ENCODE measurements around the gene CRTC3. TPM values are rescaled to one million over a fixed set of nuclear protein-coding genes. Genes with fewer than 3 reads are reported as not detected.

CRTC3 gene
- total RNA-seq, 1 donor from 2014 or later: 49.0 TPM

DNA sequence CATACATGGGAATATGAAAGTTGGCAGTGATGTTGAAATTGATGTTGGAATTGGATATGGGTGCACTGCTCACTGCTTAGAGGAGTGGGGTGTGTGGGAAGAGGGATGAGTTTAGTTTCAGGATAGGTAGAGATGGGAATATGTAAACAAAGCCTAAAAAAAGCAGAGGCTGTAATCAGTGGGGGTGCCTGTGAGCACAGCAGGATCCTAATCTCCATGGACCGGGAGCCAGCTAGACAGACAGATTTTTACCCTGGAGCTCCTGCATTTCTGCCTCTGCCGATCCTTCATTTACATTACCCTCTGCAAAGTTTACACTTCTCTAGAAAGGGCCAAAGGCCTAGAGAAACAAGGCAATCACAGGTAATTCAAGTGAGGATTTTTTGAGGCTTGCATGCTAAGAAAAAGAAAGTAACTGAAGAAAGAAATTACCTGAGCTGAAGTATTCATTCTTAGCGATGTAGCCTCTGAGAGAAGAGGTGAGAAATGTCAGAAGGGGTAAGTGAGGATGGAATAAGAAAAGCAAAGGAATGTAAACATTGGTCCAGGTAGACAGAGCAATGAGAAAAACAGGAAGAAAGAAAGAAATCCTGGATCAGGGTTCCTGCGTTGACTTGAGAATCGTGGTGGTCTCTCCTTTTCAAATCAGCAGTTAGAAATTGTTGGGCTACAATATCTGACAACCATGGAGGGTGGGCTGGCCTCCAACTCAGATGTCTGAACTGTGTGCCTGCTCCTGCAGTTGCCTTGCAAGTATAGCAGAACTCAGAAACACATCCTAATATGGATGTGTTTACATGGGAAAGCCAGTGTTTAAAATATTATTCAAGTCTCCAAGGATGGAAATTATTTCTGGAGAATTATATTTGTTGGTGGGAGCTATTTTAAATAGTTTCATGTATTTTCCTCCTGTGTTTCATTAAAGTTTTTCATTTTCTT is 79.8 kb downstream of the CRTC3 start:
- Histone ChIP-seq H3K9me3 (no peaks in the 10 kb centered on the region), H3K36me3 (peaks cover 45% of the 10 kb centered on the region), H3K4me3 (no peak overlapping the region), H3K27me3 (no peaks in the 10 kb centered on the region), H3K4me1 (peaks cover 10% of the 10 kb centered on the region), H3K27ac (no peak overlapping the region)
- ATAC-seq (no peak), DNase-seq (no peak)
- intact Hi-C loops (cut with DNase I): no loop called here
- TF ChIP-seq, protein P1, sequence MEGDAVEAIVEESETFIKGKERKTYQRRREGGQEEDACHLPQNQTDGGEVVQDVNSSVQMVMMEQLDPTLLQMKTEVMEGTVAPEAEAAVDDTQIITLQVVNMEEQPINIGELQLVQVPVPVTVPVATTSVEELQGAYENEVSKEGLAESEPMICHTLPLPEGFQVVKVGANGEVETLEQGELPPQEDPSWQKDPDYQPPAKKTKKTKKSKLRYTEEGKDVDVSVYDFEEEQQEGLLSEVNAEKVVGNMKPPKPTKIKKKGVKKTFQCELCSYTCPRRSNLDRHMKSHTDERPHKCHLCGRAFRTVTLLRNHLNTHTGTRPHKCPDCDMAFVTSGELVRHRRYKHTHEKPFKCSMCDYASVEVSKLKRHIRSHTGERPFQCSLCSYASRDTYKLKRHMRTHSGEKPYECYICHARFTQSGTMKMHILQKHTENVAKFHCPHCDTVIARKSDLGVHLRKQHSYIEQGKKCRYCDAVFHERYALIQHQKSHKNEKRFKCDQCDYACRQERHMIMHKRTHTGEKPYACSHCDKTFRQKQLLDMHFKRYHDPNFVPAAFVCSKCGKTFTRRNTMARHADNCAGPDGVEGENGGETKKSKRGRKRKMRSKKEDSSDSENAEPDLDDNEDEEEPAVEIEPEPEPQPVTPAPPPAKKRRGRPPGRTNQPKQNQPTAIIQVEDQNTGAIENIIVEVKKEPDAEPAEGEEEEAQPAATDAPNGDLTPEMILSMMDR (IDR thresholded peaks at IDR 0.05): no peak

DNA sequence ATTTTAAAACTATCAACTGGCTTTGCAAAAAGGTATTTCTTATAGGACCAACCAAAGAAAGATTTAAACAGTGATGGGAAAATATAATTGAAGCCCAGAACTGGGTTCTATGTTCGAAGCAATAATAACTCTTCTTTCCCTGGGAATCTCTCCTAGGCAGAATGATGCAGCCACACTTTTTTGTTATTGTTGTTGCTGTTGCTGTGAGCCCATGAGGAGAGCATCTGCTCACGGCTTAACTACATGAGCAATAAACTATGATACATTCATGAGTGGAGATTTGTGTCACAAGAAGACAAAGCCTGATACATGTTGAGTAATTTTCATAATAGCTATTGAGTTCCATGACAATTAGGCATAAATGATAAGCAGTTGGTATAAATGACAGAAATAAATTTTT is 80.5 kb downstream of the CRTC3 start:
- TF ChIP-seq, protein P1 (IDR thresholded peaks at IDR 0.05): no peak
- Histone ChIP-seq H3K9me3 (no peaks in the 10 kb centered on the region), H3K27me3 (no peaks in the 10 kb centered on the region), H3K27ac (no peak overlapping the region), H3K4me1 (peaks cover 10% of the 10 kb centered on the region), H3K36me3 (peaks cover 44% of the 10 kb centered on the region), H3K4me3 (no peak overlapping the region)
- intact Hi-C loops (cut with DNase I): no loop called here
- DNase-seq (no peak), ATAC-seq (no peak)

DNA sequence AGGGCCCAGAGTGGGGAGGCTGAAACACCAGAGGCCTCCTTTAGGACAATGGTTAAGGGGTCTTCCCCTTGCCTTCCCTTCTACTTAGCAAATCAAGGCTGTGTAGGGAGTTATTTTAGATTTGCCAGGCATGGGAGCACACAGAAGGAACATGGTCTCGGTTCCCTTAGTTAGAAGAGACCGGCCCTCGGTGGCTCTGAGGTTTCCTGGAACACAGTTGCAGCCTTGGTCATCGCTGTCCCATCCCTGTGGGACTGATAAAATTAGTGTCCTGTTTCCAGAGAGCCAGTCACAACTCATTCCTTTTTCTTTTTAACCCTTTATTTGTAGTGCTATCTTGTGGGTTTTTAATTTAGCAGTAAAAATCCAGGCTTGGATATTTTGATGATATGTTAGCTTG is 81.4 kb downstream of the CRTC3 start:
- Histone ChIP-seq H3K36me3 (peaks cover 52% of the 10 kb centered on the region), H3K9me3 (no peaks in the 10 kb centered on the region), H3K4me3 (no peak overlapping the region), H3K27me3 (no peaks in the 10 kb centered on the region), H3K27ac (no peak overlapping the region), H3K4me1 (peaks cover 10% of the 10 kb centered on the region)
- TF ChIP-seq, protein P1 (IDR thresholded peaks at IDR 0.05): no peak
- ATAC-seq (no peak), DNase-seq (no peak)
- intact Hi-C loops (cut with DNase I): no loop called here

DNA sequence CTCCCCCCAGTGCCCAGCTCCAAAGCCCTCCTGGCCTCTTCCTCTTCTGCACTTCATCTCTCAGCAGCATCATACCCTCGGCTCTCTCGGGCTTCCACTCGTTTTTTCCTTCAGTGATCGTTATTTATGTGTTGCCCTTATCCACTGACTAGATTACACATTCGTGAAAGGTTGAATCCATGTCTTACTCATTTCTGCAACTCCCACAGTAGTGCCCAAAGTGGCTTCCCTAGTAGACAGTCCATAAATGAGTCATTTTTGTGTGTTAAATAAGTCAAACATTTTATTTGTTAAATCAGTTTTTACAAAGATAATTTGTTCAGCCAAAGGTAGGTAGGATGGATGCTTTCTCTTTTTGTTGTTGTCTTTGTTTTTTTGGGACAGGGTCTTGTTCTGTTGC is 87.4 kb downstream of the CRTC3 start:
- intact Hi-C loops (cut with DNase I): no loop called here
- Histone ChIP-seq H3K4me3 (no peak overlapping the region), H3K4me1 (peaks cover 18% of the 10 kb centered on the region), H3K27me3 (no peaks in the 10 kb centered on the region), H3K36me3 (peaks cover 84% of the 10 kb centered on the region), H3K9me3 (no peaks in the 10 kb centered on the region), H3K27ac (no peak overlapping the region)
- DNase-seq: no peak
- TF ChIP-seq, protein P1 (IDR thresholded peaks at IDR 0.05): no peak
- no peak for ATAC-seq

DNA sequence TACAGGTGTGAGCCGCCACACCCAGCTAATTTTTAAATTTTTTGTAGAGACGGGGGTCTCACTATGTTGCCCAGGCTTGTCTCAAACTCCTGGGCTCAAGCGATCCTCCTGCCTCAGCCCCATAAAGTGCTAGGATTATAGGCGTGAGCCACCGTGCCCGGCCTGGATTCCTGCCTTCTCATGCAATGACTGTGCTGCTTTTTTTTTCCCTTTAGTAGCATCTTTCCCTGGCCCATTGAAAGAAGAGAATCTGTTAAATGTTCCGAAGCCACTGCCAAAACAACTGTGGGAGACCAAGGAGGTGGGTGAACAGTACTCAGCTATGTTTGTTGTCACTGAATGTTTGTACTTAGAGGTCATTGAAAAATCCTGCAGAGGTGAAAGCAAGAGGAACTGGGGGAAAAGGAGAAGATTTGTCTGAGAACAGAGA is 88.0 kb downstream of the CRTC3 start:
- no peaks in the 10 kb centered on the region for H3K27me3 ChIP-seq
- H3K27ac ChIP-seq: no peak overlapping the region
- TF ChIP-seq, protein P1 (IDR thresholded peaks at IDR 0.05): no peak
- intact Hi-C loops (cut with DNase I): no loop called here
- H3K9me3 ChIP-seq: no peaks in the 10 kb centered on the region
- peaks cover 18% of the 10 kb centered on the region for H3K4me1 ChIP-seq
- no peak for DNase-seq
- no peak overlapping the region for H3K4me3 ChIP-seq
- ATAC-seq: no peak
- peaks cover 84% of the 10 kb centered on the region for H3K36me3 ChIP-seq
